Measurements from ENCODE around the gene DOCK8. TPM values are rescaled to one million over a fixed set of nuclear protein-coding genes. Genes with fewer than 3 reads are reported as not detected.

DOCK8 gene
- total RNA-seq, 2 donors from 2014 or later, result 18.7 to 19.3 TPM

- no peak for ATAC-seq (ENCODE audit: insufficient number of reproducible peaks, low FRiP score, low read depth)
These were observed 148.6 kb downstream of the DOCK8 start for GRCh38 chr9:363274-363612.

GRCh38 chr9:365436-365835, 150.8 kb downstream of the DOCK8 start:
- Histone ChIP-seq H3K9me3 (no peaks in the 10 kb centered on the region), H3K27me3 (replicated peaks; ENCODE audit: insufficient read depth) (no peaks in the 10 kb centered on the region), H3K36me3 (no peaks in the 10 kb centered on the region), H3K4me1 (ENCODE audit: control insufficient read depth in 1 of 2, low read depth in 2 of 2) (no peaks in the 10 kb centered on the region), H3K4me3 (no peak overlapping the region), H3K27ac (no peak overlapping the region)
- TF ChIP-seq CTCF (IDR thresholded peaks at IDR 0.05), result no peak
- no peak for DNase-seq (ENCODE audit: low spot score)
- ATAC-seq (ENCODE audit: insufficient number of reproducible peaks, low FRiP score, low read depth), result no peak

More at GRCh38 chr9:363274-363612, 148.6 kb downstream of the DOCK8 start:
- Histone ChIP-seq H3K9me3 (no peaks in the 10 kb centered on the region), H3K4me1 (ENCODE audit: control insufficient read depth in 1 of 2, low read depth in 2 of 2) (no peaks in the 10 kb centered on the region), H3K27ac (no peak overlapping the region), H3K4me3 (no peak overlapping the region), H3K36me3 (no peaks in the 10 kb centered on the region), H3K27me3 (replicated peaks; ENCODE audit: insufficient read depth) (no peaks in the 10 kb centered on the region)
- DNase-seq (ENCODE audit: low spot score), result no peak
- TF ChIP-seq CTCF (IDR thresholded peaks at IDR 0.05), result no peak

- Histone ChIP-seq H3K27me3 (replicated peaks; ENCODE audit: insufficient read depth) (no peaks in the 10 kb centered on the region), H3K4me1 (ENCODE audit: control insufficient read depth in 1 of 2, low read depth in 2 of 2) (no peaks in the 10 kb centered on the region), H3K9me3 (no peaks in the 10 kb centered on the region), H3K4me3 (no peak overlapping the region), H3K36me3 (no peaks in the 10 kb centered on the region), H3K27ac (no peak overlapping the region)
- no peak for ATAC-seq (ENCODE audit: insufficient number of reproducible peaks, low FRiP score, low read depth)
- no peak for TF ChIP-seq CTCF (IDR thresholded peaks at IDR 0.05)
- no peak for DNase-seq (ENCODE audit: low spot score)
These were observed 152.0 kb downstream of the DOCK8 start for GRCh38 chr9:366620-367019.

- no peak for TF ChIP-seq CTCF (IDR thresholded peaks at IDR 0.05)
- Histone ChIP-seq H3K36me3 (no peaks in the 10 kb centered on the region), H3K27ac (no peak overlapping the region), H3K9me3 (no peaks in the 10 kb centered on the region), H3K4me1 (ENCODE audit: control insufficient read depth in 1 of 2, low read depth in 2 of 2) (no peaks in the 10 kb centered on the region), H3K27me3 (replicated peaks; ENCODE audit: insufficient read depth) (no peaks in the 10 kb centered on the region), H3K4me3 (no peak overlapping the region)
- no peak for ATAC-seq (ENCODE audit: insufficient number of reproducible peaks, low FRiP score, low read depth)
- no peak for DNase-seq (ENCODE audit: low spot score)
These were observed 155.4 kb downstream of the DOCK8 start for GRCh38 chr9:370086-370485.

- Histone ChIP-seq H3K4me3 (no peak overlapping the region), H3K27me3 (replicated peaks; ENCODE audit: insufficient read depth) (no peaks in the 10 kb centered on the region), H3K27ac (no peak overlapping the region), H3K36me3 (no peaks in the 10 kb centered on the region), H3K4me1 (ENCODE audit: control insufficient read depth in 1 of 2, low read depth in 2 of 2) (no peaks in the 10 kb centered on the region), H3K9me3 (no peaks in the 10 kb centered on the region)
- no peak for TF ChIP-seq CTCF (IDR thresholded peaks at IDR 0.05)
- ATAC-seq (ENCODE audit: insufficient number of reproducible peaks, low FRiP score, low read depth) (no peak), DNase-seq (ENCODE audit: low spot score) (no peak)
These were observed 156.7 kb downstream of the DOCK8 start for GRCh38 chr9:371349-371748.
